IPS DF 6.9 (cell line): ENCODE data around the gene ZNF827.

Experiments
- DNase-seq: peaks from one replicate; pipeline ENCODE4 v3.0.0-alpha.2; 2013; ENCODE audit warnings: low read depth, low spot score
- H3K27ac ChIP-seq: one replicate; pipeline ENCODE4 v1.5.1; 2013; ENCODE audit warnings: low read length, control low read depth
- H3K27me3 ChIP-seq: 2 replicates; pipeline ENCODE4 v1.6.1; 2013; ENCODE audit warnings: mild to moderate bottlenecking, low read length; ENCODE audit not compliant: control insufficient read depth, insufficient read depth
- H3K36me3 ChIP-seq: 2 replicates; pipeline ENCODE4 v1.6.1; 2013; ENCODE audit warnings: low read length; ENCODE audit not compliant: control insufficient read depth, insufficient read depth
- H3K4me1 ChIP-seq: 2 replicates; pipeline ENCODE4 v1.6.1; 2013; ENCODE audit warnings: low read length; ENCODE audit not compliant: control insufficient read depth, insufficient read depth
- H3K4me3 ChIP-seq: 2 replicates; pipeline ENCODE4 v1.5.1; 2013; ENCODE audit warnings: mild to moderate bottlenecking, low read length
- H3K9me3 ChIP-seq: 2 replicates; pipeline ENCODE4 v1.6.1; 2013; ENCODE audit warnings: low read length, inconsistent platforms; ENCODE audit not compliant: control insufficient read depth, insufficient read depth
- WGBS: extraction: QIAGEN DNeasy Blood & Tissue Kit; methylation state at CpG from one replicate; pipeline ENCODE4 v1.1.7; 2013; ENCODE audit warnings: mixed read lengths, missing lambda C conversion rate; ENCODE audit not compliant: insufficient read length, insufficient coverage; 5-methylcytosine and 5-hydroxymethylcytosine counted together

ZNF827 gene

DNA sequence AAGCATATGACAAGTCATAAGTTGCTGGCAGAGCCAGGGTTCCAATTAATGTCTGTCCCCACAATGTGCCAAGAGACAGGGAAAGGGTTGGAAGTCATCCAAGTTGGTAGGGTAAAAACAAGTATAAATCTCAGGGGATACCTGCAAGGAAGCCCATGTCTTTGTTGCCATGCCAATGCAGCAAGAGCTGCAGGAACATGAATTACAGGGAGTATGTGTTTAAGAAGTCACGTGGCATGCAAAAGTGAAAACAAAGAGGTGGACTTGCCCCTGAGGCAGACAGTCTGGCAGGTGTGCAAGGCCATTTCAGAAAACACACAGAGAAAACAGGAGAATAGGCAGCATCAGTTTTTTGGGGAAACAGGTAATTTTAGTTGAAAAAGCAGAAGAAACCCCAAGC lies 229.3 kb downstream of the ZNF827 start:
- H3K27me3 ChIP-seq = no peaks in the 10 kb centered on the region
- DNase-seq = no peak
- no peak overlapping the region for H3K4me3 ChIP-seq

More for the DNA sequence above, 229.3 kb downstream of the ZNF827 start:
- Histone ChIP-seq H3K4me1 (peaks cover 7% of the 10 kb centered on the region), H3K27ac (no peak overlapping the region), H3K9me3 (no peaks in the 10 kb centered on the region), H3K36me3 (no peaks in the 10 kb centered on the region)
- WGBS = no CpG with 5 or more reads among the region's 1 CpG
